PFSK-1 (cell line): ENCODE results near the gene ZNF618.

Source experiments
- FOXP2 ChIP-seq: optimal IDR thresholded peaks from 2 replicates; pipeline ENCODE3; 2011; ENCODE audit warnings: borderline replicate concordance, control low read depth, inconsistent platforms; ENCODE audit not compliant: insufficient read depth; ENCODE audit errors: extremely low read length, extremely low read depth
- POLR2AphosphoS5 ChIP-seq: IDR thresholded peaks from 2 replicates; pipeline ENCODE4 v1.6.1; 2012; ENCODE audit warnings: low read depth, mild to moderate bottlenecking, control low read depth, low read length, moderate library complexity
- REST ChIP-seq, 2 experiments: IDR thresholded peaks; 2 replicates each; pipeline versions ENCODE4 v1.6.1 to v1.8.0; 2011 to 2012; ENCODE audit warnings: low read depth in 2 of 2, low read length in 2 of 2, control low read depth in 1 of 2, inconsistent platforms in 1 of 2, mild to moderate bottlenecking in 1 of 2, moderate library complexity in 1 of 2; ENCODE audit not compliant: insufficient read depth in 1 of 2
- SIN3A ChIP-seq: IDR thresholded peaks from 2 replicates; pipeline ENCODE4 v1.6.1; 2012; ENCODE audit warnings: mild to moderate bottlenecking, low read length, moderate library complexity, borderline replicate concordance; ENCODE audit not compliant: insufficient read depth
- TAF1 ChIP-seq: IDR thresholded peaks from 2 replicates; pipeline ENCODE4 v1.6.1; 2012; ENCODE audit warnings: low read length, control low read depth, borderline replicate concordance; ENCODE audit not compliant: insufficient read depth

Gene ZNF618

DNA sequence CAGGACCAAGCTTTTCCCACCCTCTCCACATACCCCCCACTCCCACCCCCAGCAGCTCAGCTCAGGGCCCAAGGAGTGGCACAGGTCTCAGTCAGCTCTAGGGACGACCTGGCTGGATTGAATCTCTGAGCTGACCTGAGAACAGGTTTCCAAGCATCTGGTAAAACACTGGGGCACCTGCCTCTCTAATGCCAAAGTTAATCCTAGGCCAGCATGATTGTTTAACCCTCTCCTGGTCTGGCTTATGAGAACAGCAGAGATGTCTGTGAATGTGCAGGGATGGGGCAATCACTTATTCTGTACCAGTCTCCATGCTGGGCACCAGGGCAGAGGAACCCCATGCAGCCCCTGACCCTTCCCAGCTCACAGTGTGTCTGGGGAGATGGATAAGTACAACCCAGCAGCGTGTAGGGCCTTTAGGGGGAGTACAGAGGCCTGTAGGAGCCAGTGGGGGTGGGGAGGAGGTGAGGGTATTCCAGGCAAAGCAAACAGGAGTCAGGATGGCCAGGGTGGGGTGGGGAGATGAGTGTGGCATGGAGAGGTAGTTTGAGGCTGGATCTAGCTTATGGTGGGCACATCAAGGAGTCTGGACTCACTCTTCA, 223.7 kb downstream of the ZNF618 start:
- TF ChIP-seq SIN3A (no peak), POLR2AphosphoS5 (no peak), TAF1 (no peak), REST (IDR thresholded peaks at IDR 0.05; ENCODE audit: insufficient read depth in 1 of 2, low read depth in 2 of 2, low read length in 2 of 2) (no peak), FOXP2 (no peak)

DNA sequence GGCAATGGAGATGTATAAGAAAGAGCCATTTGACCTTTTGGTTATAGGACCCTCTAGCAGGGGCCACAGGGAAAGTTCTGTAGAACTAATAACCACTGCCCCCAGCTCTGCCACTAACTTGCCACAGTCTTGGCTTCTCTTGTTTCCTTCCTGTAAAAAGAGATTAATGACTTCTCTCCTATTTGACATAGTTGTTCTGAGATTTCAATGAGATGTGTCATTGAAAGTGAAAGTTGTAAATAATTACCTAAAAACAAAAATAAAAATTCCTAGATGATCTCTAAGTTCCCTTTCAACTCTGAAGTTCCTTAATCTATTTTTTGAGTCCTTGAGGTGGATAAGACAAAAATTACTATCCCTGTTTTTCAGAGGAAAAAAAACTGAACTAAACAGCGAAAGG, 224.4 kb downstream of the ZNF618 start:
- TF ChIP-seq TAF1 (no peak), FOXP2 (no peak), POLR2AphosphoS5 (no peak), SIN3A (no peak), REST (IDR thresholded peaks at IDR 0.05; ENCODE audit: insufficient read depth in 1 of 2, low read depth in 2 of 2, low read length in 2 of 2) (no peak)

- TF ChIP-seq TAF1 (no peak), FOXP2 (no peak), REST (IDR thresholded peaks at IDR 0.05; ENCODE audit: insufficient read depth in 1 of 2, low read depth in 2 of 2, low read length in 2 of 2) (no peak), POLR2AphosphoS5 (no peak), SIN3A (no peak)
Observed at GRCh38 chr9:114102484-114102883, 226.4 kb downstream of the ZNF618 start.

DNA sequence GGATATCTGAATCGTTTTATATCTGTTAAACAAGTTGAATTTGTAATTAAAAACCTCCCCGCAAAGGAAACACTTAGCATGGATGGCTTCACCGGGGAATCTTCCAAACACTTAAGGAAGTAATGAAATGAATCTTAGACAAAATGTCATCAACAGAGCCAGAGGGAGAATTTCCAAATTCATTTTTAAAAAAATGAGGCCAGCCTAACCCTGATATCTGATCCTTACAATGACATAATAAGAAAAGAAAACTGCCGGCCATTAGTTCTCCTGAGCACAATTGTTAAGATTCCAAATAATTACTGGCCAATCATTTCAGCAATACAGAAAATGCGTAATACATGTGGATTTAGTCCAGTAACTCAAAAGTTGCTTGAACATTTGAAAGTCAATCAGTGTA, 229.1 kb downstream of the ZNF618 start:
- no peak for TF ChIP-seq POLR2AphosphoS5
